Lower leg skin (tissue), 3 donors: ENCODE measurements around the gene RAP1B.

Experiments
- POLR2A ChIP-seq, 2 donors: fragments of 450-650 bp; IDR thresholded peaks; one replicate each; pipeline ENCODE4 v1.6.1; 2016 to 2017; ENCODE audit warnings: antibody characterized with exemption in 2 of 2, mild to moderate bottlenecking in 1 of 2, moderate library complexity in 1 of 2
- TF ChIP-seq, protein P1 (sequence below), 3 donors: fragments of 450-650 bp; IDR thresholded peaks; one replicate each; pipeline ENCODE4 v1.5.1; 2016; ENCODE audit warnings: antibody characterized with exemption in 3 of 3, mild to moderate bottlenecking in 3 of 3, moderate library complexity in 2 of 3

DNA sequence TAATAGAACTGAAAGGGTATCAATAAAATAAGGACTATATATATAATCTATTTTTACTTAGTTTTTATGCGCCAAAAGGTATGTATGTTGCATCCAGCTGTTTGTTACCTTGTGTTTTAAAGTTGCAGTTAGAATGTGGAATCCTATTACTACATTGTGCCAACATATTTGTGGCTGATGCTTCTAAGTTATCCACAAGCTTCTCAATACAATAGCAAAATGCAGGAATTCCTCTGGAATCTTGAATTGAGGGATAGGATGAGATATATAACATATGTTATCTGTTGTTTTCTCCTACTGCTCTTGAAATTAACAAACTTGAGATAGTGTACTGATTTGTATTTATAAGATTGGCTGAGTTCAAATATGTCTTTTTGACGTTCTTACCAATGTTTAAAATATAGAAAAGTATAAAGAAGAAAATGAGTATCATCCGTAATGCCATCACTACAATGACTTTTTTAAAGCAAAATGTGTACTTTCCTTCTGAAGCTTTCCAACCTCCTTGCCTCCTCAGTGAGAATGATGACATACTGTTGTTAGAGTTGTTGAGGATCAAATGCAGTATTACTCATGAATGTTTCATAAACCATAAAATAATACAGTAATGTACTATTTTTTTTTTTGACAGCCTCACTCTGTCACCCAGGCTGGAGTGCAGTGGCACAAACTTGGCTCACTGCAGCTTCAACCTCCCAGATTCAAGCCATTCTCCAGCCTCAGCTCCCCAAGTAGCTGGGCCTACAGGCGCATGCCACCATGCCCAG, 6.6 kb downstream of the RAP1B start:
- TF ChIP-seq, protein P1, sequence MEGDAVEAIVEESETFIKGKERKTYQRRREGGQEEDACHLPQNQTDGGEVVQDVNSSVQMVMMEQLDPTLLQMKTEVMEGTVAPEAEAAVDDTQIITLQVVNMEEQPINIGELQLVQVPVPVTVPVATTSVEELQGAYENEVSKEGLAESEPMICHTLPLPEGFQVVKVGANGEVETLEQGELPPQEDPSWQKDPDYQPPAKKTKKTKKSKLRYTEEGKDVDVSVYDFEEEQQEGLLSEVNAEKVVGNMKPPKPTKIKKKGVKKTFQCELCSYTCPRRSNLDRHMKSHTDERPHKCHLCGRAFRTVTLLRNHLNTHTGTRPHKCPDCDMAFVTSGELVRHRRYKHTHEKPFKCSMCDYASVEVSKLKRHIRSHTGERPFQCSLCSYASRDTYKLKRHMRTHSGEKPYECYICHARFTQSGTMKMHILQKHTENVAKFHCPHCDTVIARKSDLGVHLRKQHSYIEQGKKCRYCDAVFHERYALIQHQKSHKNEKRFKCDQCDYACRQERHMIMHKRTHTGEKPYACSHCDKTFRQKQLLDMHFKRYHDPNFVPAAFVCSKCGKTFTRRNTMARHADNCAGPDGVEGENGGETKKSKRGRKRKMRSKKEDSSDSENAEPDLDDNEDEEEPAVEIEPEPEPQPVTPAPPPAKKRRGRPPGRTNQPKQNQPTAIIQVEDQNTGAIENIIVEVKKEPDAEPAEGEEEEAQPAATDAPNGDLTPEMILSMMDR (IDR thresholded peaks at IDR 0.05), result no peak
- TF ChIP-seq POLR2A (IDR thresholded peaks at IDR 0.05), result no peak
